HepG2 (cell line): Measurements from ENCODE around the gene SUCLG1. TPM values are rescaled to one million over a fixed set of nuclear protein-coding genes. Genes with fewer than 3 reads are reported as not detected.

Experiments
- ATAC-seq: fragments of 200-7000 bp; cut with Tn5 transposase; 3 replicates; pipeline ENCODE4 v1.9.1; 2020; ENCODE audit warnings: mild to moderate bottlenecking, moderate library complexity
- BruUV-seq: library from RNA; stranded (reverse); fragments of 400-500 nt; replicated peaks from 2 replicates; lab custom pipeline; 2021; lab: Mats Ljungman, UMichigan
- CTCF ChIA-PET: fragments of 300-600 bp; formaldehyde crosslinking; extraction: SDS; loops from one replicate; lab custom pipeline; 2021; ENCODE audit warnings: low total read pairs, inconsistent platforms, low intra/inter-chr PET ratio; lab: Yijun Ruan, JAX
- POLR2A ChIA-PET: fragments of 350-600 bp; sonication (Branson Sonifier 250); formaldehyde crosslinking; loops from one replicate; lab custom pipeline; 2020; ENCODE audit warnings: antibody characterized with exemption, inconsistent platforms; lab: Yijun Ruan, JAX
- DNase-seq: peaks from one replicate; pipeline ENCODE4 v3.0.0-alpha.2; 2015; ENCODE audit warnings: low spot score
- FAIRE-seq: peaks from 3 replicates; lab custom pipeline; 2011; peaks lifted over from hg19 to GRCh38; lab: Jason Lieb, UNC
- H2AFZ ChIP-seq: one replicate; pipeline ENCODE4 v1.6.1; 2011; ENCODE audit warnings: low read length, inconsistent platforms
- H3K27ac ChIP-seq: fragments of 300-600 bp; 3 replicates; pipeline ENCODE4 v1.8.0; 2011; ENCODE audit warnings: mixed run types, mild to moderate bottlenecking, mixed read lengths, low read length, inconsistent platforms; ENCODE audit not compliant: insufficient read depth; ENCODE audit errors: extremely low read length
- H3K27me3 ChIP-seq, 2 experiments: fragments of 200-600 bp in 1 of 2; 2 replicates in 1 of 2; 3 replicates in 1 of 2; pipeline versions ENCODE4 v1.6.0 to v1.8.0; 2011; ENCODE audit warnings: low read length in 2 of 2, mild to moderate bottlenecking in 2 of 2, moderate library complexity in 2 of 2, inconsistent platforms in 1 of 2; ENCODE audit not compliant: insufficient read depth in 2 of 2, control insufficient read depth in 1 of 2
- H3K36me3 ChIP-seq, 2 experiments: fragments of 200-600 bp in 1 of 2; replicated peaks in 1 of 2; 2 replicates in 1 of 2; 3 replicates in 1 of 2; pipeline versions ENCODE4 v1.5.1 to v1.8.0; 2011; ENCODE audit warnings: low read length in 2 of 2, inconsistent platforms in 1 of 2; ENCODE audit not compliant: insufficient read depth in 2 of 2, control insufficient read depth in 1 of 2
- H3K4me1 ChIP-seq: 2 replicates; pipeline ENCODE4 v1.5.1; 2012; ENCODE audit warnings: low read length, inconsistent platforms; ENCODE audit not compliant: insufficient read depth
- H3K4me2 ChIP-seq: 2 replicates; pipeline ENCODE4 v1.6.0; 2011; ENCODE audit warnings: low read depth, low read length, inconsistent platforms
- H3K4me3 ChIP-seq, 3 experiments: fragments of 200-600 bp in 1 of 3; sonication (generic), shearing (Covaris generic) in 1 of 3; replicated peaks in 1 of 3; 2 replicates each; pipeline ENCODE4 v1.5.1; 2011 to 2016; ENCODE audit warnings: low read length in 3 of 3, inconsistent platforms in 2 of 3, low read depth in 2 of 3, mild to moderate bottlenecking in 2 of 3, control low read depth in 1 of 3, mixed read lengths in 1 of 3; ENCODE audit not compliant: insufficient read depth in 1 of 3
- H3K79me2 ChIP-seq: one replicate; pipeline ENCODE4 v1.6.1; 2011; ENCODE audit warnings: low read length, inconsistent platforms; ENCODE audit not compliant: insufficient read depth
- H3K9ac ChIP-seq: 2 replicates; pipeline ENCODE4 v1.6.0; 2011; ENCODE audit warnings: mild to moderate bottlenecking, low read depth, low read length, inconsistent platforms; ENCODE audit not compliant: insufficient read depth
- H3K9me3 ChIP-seq: 2 replicates; pipeline ENCODE4 v1.5.1; 2012; ENCODE audit warnings: mild to moderate bottlenecking, low read length
- H4K20me1 ChIP-seq: 2 replicates; pipeline ENCODE4 v1.6.0; 2011; ENCODE audit warnings: inconsistent platforms, mild to moderate bottlenecking, low read length, moderate library complexity; ENCODE audit not compliant: insufficient read depth
- ASH2L ChIP-seq: fragments of 300-600, 200-600 bp; sonication (generic); IDR thresholded peaks from 2 replicates; pipeline ENCODE4 v1.7.0; 2017; ENCODE audit warnings: low read depth, mild to moderate bottlenecking, moderate library complexity, mixed read lengths, low read length; ENCODE audit not compliant: insufficient read length
- HES4 ChIP-seq: sonication (generic); formaldehyde crosslinking; IDR thresholded peaks from 2 replicates; pipeline ENCODE4 v1.9.0; 2021; ENCODE audit warnings: mild to moderate bottlenecking, missing genetic modification reagents, borderline replicate concordance
- JARID2 ChIP-seq: sonication (generic); formaldehyde crosslinking; IDR thresholded peaks from 2 replicates; pipeline ENCODE4 v1.8.1; 2023; ENCODE audit warnings: missing genetic modification reagents, inconsistent platforms; ENCODE audit not compliant: insufficient replicate concordance
- MNT ChIP-seq: fragments of 450-650 bp; IDR thresholded peaks from 2 replicates; pipeline ENCODE4 v1.6.1; 2016
- NAIF1 ChIP-seq: sonication (generic); formaldehyde crosslinking; IDR thresholded peaks from 2 replicates; pipeline ENCODE4 v1.5.0; 2020; ENCODE audit warnings: mild to moderate bottlenecking, missing genetic modification reagents, borderline replicate concordance
- RBAK ChIP-seq: sonication (generic); formaldehyde crosslinking; IDR thresholded peaks from 2 replicates; pipeline ENCODE4 v1.5.1; 2020; ENCODE audit warnings: mild to moderate bottlenecking, missing genetic modification reagents
- SALL2 ChIP-seq: sonication (generic); formaldehyde crosslinking; IDR thresholded peaks from 2 replicates; pipeline ENCODE4 v1.8.1; 2023; ENCODE audit warnings: mild to moderate bottlenecking, missing genetic modification reagents, inconsistent platforms
- SIX4 ChIP-seq: sonication (generic); formaldehyde crosslinking; IDR thresholded peaks from 2 replicates; pipeline ENCODE4 v1.4.0; 2020; ENCODE audit warnings: missing genetic modification reagents
- WIZ ChIP-seq: sonication (generic); formaldehyde crosslinking; IDR thresholded peaks from 2 replicates; pipeline ENCODE4 v1.5.1; 2020; ENCODE audit warnings: mild to moderate bottlenecking, missing genetic modification reagents
- ZFP41 ChIP-seq: sonication (generic); formaldehyde crosslinking; IDR thresholded peaks from 2 replicates; pipeline ENCODE4 v1.4.0; 2020; ENCODE audit warnings: mild to moderate bottlenecking, missing genetic modification reagents, borderline replicate concordance
- ZNF121 ChIP-seq: sonication (generic); formaldehyde crosslinking; IDR thresholded peaks from 2 replicates; pipeline ENCODE4 v1.5.0; 2020; ENCODE audit warnings: mild to moderate bottlenecking, missing genetic modification reagents
- ZNF629 ChIP-seq: sonication (generic); formaldehyde crosslinking; conservative IDR thresholded peaks from 2 replicates; pipeline ENCODE4 v1.5.0; 2020; ENCODE audit warnings: missing genetic modification reagents
- ZNF678 ChIP-seq: sonication (generic); formaldehyde crosslinking; IDR thresholded peaks from 2 replicates; pipeline ENCODE4 v1.4.0; 2020; ENCODE audit warnings: mild to moderate bottlenecking, missing genetic modification reagents
- WGBS: methylation state at CpG from one replicate; pipeline ENCODE4 v1.1.6; 2017; ENCODE audit warnings: low lambda C conversion rate; 5-methylcytosine and 5-hydroxymethylcytosine counted together
- in situ Hi-C: cut with HindIII; loops from 2 replicates; pipeline ENCODE4 v1.10.0; 2017; ENCODE audit warnings: low pct_unique_long_range_greater_than_20kb; ENCODE audit not compliant: extremely low pct_ligation_motif_present
- intact Hi-C: fragments of 100-400 bp; cut with micrococcal nuclease; formaldehyde crosslinking; loops from one replicate; pipeline ENCODE4 v1.10.0; 2022; ENCODE audit not compliant: unreplicated experiment
- polyA plus RNA-seq, 8 experiments: library from polyadenylated mRNA; depleted of rRNA in 3 of 8; stranded (reverse) in 7 of 8; unstranded in 1 of 8; fragments of >200 nt; fragmentation: Illumina TruSeq in 4 of 8; extraction: Trizol in 4 of 8; gene quantifications; 2 replicates each; pipeline versions ENCODE4 v1.2.1 to v1.2.3, GENCODE V29; 2011 to 2016; ENCODE audit warnings: low read depth in 4 of 8, missing spikeins in 1 of 8, mixed read lengths in 1 of 8; ENCODE audit not compliant: insufficient read depth in 1 of 8
- total RNA-seq, 5 experiments: library from RNA; depleted of rRNA; stranded (reverse); fragments of >200 nt; fragmentation: Illumina TruSeq; extraction: Trizol; gene quantifications; 2 replicates each; pipeline ENCODE4 v1.2.3, GENCODE V29; 2016; ENCODE audit warnings: low read depth in 1 of 5
- TF ChIP-seq, protein P1 (sequence below): sonication (generic); formaldehyde crosslinking; IDR thresholded peaks from 2 replicates; pipeline ENCODE4 v1.5.0; 2020; ENCODE audit warnings: missing genetic modification reagents
- TF ChIP-seq, protein P2 (sequence below): IDR thresholded peaks from 2 replicates; pipeline ENCODE4 v1.6.1; 2016; ENCODE audit warnings: low read depth
- TF ChIP-seq, protein P3 (sequence below): sonication (generic); formaldehyde crosslinking; IDR thresholded peaks from 2 replicates; pipeline ENCODE4 v1.8.0; 2022; ENCODE audit warnings: missing genetic modification reagents, mild to moderate bottlenecking, borderline replicate concordance

The SUCLG1 gene
- total and polyA plus RNA-seq, 2 of the 13 experiments (the other 11 are each of a cell fraction or from before 2014, with no cell fraction given) = 58.7 to 121 TPM

DNA sequence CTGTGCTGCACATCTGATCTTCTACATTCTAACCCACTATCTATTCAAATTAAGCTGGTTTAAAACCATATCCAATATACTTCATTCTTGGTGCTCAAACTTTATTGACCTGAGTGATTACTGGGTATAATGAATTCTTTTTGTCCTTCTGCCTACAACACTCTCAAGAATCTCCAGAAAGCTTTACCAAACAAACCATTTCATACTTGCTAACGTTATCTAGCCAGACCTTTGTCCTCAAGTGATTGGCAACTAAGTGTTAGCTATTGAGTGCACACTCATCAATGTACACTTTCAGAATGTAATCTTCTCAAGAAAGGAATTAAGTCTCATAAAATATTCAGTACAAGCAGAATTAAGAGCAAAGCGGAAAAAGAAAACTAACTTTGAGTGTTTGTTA is 1.4 kb downstream of the SUCLG1 start:
- peak overlapping the region; percentile 81 for H3K27ac ChIP-seq

DNA sequence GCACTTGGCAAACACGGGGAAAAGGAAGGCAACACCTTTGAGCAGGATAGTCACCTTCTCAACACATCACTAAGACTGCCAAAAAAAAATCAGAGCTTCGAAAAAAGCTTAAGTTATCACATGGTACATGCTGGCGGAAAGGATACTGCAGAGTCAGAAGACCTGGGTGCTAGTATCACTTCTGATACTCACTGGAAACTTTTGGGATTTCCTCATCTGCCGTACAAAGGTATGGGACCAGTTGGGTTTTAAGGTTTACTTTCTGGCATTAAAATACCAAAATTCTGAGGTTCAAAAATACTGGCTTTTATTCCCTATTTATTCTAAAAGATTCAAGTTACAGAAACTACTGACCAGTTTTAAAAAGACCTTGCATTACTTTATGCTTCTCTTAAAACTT is 2.9 kb downstream of the SUCLG1 start:
- Histone ChIP-seq H3K27me3 (no peaks in the 10 kb centered on the region; a peak in 1 of 5 replicates), H3K4me2 (peak overlapping the region; percentile 15; the same call in 1 of the 2 replicates), H3K36me3 (peaks cover 3 to 5% of the 10 kb centered on the region in 2 experiments; a peak in 2 of 5 replicates), H3K9me3 (no peaks in the 10 kb centered on the region), H3K9ac (no peak overlapping the region), H3K27ac (no peak overlapping the region), H4K20me1 (no peaks in the 10 kb centered on the region), H2AFZ (no peak overlapping the region), H3K4me3 (no peak overlapping the region), H3K4me1 (peaks cover 45% of the 10 kb centered on the region), H3K79me2 (peaks cover 65% of the 10 kb centered on the region)
- ChIA-PET CTCF (no interaction called here), POLR2A (no interaction called here)
- FAIRE-seq = no peak
- no peak for ATAC-seq
- no peak for DNase-seq
- intact Hi-C loops = no loop called here
- BruUV-seq = no TSS peak
- WGBS = 90% methylated on average over 4 of the region's 4 CpGs
- in situ Hi-C loops = no loop called here
- TF ChIP-seq JARID2 (CRISPR knock-in tag) (no peak), MNT (no peak), ZNF121 (CRISPR knock-in tag) (no peak), HES4 (CRISPR knock-in tag) (no peak), ASH2L (no peak), SIX4 (no peak), ZFP41 (CRISPR knock-in tag) (no peak)
- TF ChIP-seq, protein P1, sequence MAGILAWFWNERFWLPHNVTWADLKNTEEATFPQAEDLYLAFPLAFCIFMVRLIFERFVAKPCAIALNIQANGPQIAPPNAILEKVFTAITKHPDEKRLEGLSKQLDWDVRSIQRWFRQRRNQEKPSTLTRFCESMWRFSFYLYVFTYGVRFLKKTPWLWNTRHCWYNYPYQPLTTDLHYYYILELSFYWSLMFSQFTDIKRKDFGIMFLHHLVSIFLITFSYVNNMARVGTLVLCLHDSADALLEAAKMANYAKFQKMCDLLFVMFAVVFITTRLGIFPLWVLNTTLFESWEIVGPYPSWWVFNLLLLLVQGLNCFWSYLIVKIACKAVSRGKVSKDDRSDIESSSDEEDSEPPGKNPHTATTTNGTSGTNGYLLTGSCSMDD (CRISPR knock-in tag) = no peak
- TF ChIP-seq, protein P2, sequence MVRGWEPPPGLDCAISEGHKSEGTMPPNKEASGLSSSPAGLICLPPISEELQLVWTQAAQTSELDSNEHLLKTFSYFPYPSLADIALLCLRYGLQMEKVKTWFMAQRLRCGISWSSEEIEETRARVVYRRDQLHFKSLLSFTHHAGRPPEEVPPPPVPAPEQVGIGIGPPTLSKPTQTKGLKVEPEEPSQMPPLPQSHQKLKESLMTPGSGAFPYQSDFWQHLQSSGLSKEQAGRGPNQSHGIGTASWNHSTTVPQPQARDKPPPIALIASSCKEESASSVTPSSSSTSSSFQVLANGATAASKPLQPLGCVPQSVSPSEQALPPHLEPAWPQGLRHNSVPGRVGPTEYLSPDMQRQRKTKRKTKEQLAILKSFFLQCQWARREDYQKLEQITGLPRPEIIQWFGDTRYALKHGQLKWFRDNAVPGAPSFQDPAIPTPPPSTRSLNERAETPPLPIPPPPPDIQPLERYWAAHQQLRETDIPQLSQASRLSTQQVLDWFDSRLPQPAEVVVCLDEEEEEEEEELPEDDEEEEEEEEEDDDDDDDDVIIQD (CRISPR knock-in tag) = no peak

More for the DNA sequence above, 1.4 kb downstream of the SUCLG1 start:
- peaks cover 3 to 5% of the 10 kb centered on the region in 2 experiments; a peak in 2 of 5 replicates for H3K36me3 ChIP-seq
- in situ Hi-C loops = no loop called here
- no peak for DNase-seq
- H3K4me1 ChIP-seq = peaks cover 61% of the 10 kb centered on the region
- H2AFZ ChIP-seq = no peak overlapping the region
- 40% methylated on average over 2 of the region's 2 CpGs for WGBS
- H3K79me2 ChIP-seq = peaks cover 50% of the 10 kb centered on the region
- TF ChIP-seq JARID2 (CRISPR knock-in tag) = no peak
- TF ChIP-seq, protein P3, sequence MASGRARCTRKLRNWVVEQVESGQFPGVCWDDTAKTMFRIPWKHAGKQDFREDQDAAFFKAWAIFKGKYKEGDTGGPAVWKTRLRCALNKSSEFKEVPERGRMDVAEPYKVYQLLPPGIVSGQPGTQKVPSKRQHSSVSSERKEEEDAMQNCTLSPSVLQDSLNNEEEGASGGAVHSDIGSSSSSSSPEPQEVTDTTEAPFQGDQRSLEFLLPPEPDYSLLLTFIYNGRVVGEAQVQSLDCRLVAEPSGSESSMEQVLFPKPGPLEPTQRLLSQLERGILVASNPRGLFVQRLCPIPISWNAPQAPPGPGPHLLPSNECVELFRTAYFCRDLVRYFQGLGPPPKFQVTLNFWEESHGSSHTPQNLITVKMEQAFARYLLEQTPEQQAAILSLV = no peak
- TF ChIP-seq NAIF1 = no peak
- no peak for TF ChIP-seq WIZ (CRISPR knock-in tag)
- no peak for TF ChIP-seq ZNF678 (CRISPR knock-in tag)
- no peak for TF ChIP-seq ZNF629 (CRISPR knock-in tag)
- no peak for TF ChIP-seq RBAK (CRISPR knock-in tag)
- no peak for TF ChIP-seq SALL2 (CRISPR knock-in tag)
- H4K20me1 ChIP-seq = no peaks in the 10 kb centered on the region
- H3K9ac ChIP-seq = peak overlapping the region; percentile 81; the same call in 1 of the 2 replicates
- no peak for ATAC-seq
- no TSS peak for BruUV-seq
- H3K9me3 ChIP-seq = no peaks in the 10 kb centered on the region
- no peaks in the 10 kb centered on the region; a peak in 1 of 5 replicates for H3K27me3 ChIP-seq
- no peak for FAIRE-seq
- POLR2A ChIA-PET = no interaction called here
- H3K4me2 ChIP-seq = peak overlapping the region; percentile 81
- intact Hi-C loops = loop anchor here (2.0 kb wide), 2 partner anchors 29 to 161 kb away; no protein-coding TSS in a partner anchor
- H3K4me3 ChIP-seq = peak overlapping the region; percentile 86 to 92 (median 90); a peak in 5 of 6 replicates
- CTCF ChIA-PET = no interaction called here
